ENCODE results near the gene PELI2.

Gene PELI2, protein sequence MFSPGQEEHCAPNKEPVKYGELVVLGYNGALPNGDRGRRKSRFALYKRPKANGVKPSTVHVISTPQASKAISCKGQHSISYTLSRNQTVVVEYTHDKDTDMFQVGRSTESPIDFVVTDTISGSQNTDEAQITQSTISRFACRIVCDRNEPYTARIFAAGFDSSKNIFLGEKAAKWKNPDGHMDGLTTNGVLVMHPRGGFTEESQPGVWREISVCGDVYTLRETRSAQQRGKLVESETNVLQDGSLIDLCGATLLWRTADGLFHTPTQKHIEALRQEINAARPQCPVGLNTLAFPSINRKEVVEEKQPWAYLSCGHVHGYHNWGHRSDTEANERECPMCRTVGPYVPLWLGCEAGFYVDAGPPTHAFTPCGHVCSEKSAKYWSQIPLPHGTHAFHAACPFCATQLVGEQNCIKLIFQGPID

DNA sequence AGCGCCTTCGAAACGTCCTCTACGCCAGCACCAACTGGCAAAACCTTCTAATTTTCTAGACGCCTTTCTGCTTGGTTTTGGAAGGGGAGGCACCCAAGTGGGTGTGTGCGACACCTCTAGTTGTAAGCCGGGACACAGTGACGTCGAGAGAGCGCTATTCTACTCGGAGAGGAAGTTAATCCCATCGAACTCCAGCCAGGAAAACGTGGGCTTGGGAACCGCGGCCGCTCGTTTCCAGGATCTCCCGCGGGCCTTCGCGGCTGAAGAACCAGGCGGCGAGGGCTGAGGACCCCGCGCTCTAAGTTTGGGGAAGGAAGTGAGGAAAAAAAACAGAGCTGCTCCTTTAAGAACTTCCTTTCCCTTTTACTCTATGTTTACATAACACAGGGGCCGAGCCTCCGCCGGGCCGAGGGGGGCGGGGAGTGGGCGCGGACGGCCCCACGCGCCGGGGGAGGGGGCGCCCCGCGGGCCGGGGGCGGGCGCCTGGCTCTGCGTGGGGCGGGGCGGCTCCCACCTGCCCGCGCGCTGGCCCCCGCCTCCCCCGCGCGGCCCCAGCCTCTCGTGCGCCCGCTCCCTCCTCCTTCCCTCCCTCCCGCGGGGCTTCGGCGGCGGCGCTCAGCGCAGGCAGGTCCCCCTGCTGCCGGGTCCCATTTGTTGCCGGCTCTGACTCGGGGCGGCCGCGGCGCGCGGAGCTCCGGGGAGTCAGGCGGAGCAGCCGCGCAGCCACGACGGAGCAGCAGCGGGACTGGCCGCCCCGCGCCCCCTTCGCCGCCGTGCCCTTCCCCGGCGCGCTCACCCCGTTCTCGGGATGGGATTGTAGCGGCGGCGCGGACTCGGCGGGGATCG, at the start of gene PELI2:
PELI2 (plus strand) TSS at position 647 of the 846 bp plus-strand sequence. CDS start 250 bp downstream, outside the sequence.
- DNase-seq = peak in 1 of 2 experiments; percentile 61

DNA sequence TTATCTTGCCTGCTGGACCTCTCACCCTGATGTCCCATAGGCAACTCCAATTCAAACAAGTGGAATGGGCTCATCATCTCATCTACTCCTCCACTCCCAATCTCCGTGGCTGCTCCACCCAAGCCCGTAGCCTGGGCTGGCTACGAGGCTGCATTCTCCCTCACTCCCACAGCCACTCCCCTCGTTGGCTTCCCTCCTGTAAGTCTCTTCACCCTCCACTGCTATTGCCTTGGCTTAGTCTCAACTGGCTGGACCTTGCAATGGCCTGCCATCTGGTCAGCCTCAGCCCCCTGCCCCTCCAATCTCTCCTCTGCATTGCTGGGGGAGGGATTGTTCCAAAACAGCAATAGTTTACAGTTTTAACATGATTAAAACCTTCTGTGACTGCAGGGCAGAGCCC, 44.4 kb upstream of the PELI2 start:
- no peak for DNase-seq

DNA sequence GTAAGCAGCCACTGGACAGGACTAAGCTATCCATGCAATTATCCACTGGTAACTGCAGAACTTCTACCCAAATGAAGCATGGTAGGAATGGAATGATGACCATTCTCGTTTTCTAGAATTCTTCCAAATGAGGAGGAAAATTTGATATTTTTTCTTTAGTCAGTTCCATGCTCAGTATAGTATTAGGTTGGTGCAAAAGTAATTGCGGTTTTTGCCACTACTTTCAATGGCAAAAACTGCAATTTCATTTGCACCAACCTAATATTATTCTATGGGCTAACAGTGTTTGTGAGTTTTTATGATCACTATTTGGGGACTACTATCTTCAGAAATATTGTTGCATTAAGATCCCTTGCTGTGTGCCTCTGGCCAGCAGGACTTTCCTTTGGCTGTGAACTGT, 42.9 kb upstream of the PELI2 start:
- no peak for DNase-seq

DNA sequence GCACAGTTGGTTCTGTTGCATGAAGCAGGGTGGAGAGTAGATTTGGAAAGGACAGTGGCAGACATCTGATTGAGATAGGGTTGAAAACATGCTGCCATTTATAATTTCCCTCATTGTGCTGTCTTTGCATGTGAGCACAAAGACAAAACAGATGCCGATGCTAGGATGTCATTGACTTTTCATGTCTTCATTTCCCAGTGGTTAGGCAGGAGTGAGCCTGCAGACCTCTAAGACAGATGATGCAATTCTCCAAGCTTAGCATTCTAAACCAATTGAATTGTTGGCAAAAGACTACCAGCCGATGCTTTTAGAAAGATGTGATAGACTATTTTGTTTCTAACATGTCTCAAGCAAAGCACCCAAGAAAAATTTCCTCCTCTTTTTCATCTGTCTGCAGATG, 37.1 kb upstream of the PELI2 start:
- DNase-seq = no peak

DNA sequence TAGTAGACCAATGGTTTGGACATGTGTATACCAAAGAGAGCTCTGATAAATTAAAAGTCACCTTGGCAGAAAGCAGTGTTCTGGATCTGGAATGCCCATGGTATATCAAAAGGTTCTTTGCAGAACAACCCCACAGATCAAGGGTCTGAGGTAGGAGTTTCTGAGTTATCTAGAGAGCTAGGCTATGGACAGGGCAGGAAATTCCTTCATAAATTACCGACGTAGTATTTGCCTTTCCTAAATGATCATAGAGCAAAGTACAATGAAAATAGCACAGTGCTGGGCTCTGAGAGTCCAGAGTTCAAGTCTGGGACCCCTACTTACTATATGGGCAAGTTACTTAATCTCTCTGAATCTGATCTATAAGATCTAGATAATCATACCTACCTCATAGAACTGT, 35.3 kb upstream of the PELI2 start:
- DNase-seq = no peak

DNA sequence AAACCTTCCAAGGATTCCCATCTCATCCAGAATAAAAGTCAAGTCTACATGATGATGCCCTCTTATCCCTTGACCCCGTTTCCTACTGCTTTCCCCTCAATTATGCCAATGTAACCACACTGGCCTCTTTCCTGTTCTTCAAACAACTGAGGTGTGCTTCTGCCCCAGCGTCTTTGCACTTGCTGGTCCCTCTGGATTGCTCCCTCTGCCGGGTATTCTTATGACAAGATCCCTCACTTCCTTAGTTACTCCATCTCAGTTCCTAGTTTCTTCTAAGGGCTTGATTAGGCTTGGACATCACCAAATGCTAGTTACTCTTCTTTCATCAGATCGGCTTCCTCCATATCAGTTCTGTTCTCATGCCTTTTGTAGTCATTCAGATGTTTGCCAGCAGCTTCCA, 32.7 kb upstream of the PELI2 start:
- DNase-seq = peak in 1 of 2 experiments; percentile 5

DNA sequence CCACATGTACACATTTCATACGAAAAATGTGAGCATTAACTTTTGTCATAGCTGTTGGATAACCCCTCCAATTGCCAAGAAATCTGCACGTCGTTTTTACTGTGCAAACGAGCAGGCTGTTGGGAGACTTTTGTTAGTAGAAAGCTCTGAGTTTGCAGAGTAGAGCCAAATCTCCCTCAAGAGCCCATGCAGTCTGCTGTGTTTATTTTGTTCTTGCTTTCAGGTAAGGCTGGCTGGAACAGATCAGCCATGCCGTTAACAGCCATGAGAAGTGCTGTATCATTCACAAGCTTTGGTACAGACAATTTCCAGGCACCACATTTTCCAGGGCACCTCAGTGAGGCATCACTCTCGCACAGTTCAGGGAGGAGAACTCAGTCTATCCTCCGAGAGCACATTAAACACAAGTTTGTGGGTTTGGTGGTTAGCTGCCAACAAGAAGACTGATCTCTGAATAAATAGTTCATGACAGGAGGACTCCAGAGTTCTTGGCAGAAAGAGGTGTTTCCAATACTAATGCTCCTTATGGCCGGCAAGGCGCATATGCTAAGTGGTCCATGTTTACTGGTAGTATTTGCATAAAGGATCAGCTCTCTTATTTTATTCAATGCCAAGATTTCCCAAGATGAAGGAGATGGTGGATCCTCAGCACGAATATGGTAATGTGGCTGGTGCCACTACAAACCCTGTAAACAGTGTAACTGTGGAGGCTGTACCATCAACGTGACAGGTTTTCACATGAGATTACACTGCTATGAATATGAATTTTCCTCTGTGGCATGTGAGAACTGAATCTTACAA, 30.3 kb upstream of the PELI2 start:
- no peak for DNase-seq

DNA sequence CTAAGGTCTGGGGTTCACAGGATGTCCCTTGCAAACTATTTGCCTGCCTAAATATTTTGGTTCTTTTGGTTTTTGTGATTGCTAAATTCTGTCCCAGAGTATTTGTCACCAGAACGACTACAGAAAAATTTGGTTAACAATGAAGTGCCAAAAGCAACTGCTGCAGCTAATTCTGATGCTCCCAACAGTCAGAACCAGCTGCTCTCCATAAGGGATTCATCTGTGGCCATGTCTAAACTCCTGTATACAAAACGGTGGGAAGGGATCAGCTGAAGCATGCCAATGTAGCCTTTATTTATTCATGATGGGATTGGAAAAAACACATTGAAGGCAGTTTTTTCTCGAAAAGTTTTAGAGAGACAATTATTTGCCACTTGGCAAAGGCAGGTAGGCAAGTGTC, 29.3 kb upstream of the PELI2 start:
- no peak for DNase-seq

DNA sequence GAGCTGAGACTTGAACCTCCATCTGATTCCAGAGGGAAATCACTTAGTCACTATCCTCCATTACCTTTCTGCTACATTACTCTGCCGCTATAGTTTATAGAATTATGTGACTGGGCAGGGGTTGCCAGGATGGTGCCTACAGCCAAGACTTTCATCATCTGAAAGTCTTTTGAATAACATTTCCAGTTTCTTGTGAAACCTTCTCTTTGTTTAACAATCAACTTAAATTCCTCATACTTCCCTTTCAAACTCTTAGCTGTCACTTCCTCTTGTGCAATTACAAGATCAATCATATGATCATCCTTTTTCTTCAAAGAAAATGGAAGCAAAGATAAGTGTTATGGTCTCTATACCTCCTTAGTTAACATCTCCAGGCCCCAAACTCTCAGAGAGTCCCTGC, 25.4 kb upstream of the PELI2 start:
- no peak for DNase-seq

DNA sequence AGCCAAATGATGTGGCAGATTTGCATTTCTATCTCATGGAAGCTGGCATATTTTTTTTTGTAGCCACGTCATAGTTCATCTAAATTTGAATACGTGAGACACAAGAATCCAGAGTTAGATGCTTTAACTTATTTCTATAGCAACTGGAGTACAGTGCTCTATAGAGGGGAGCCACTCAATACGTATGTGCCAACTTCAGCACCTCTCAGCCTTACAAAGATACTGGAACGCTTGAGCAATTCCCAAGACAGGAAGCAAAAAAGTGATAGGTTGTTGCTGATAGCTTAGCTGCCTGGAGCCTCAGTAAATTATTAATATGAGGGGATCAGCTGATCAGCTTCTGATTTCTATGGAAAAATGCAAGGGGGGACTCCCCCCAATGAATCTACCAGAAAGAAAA, 24.1 kb upstream of the PELI2 start:
- DNase-seq = no peak

DNA sequence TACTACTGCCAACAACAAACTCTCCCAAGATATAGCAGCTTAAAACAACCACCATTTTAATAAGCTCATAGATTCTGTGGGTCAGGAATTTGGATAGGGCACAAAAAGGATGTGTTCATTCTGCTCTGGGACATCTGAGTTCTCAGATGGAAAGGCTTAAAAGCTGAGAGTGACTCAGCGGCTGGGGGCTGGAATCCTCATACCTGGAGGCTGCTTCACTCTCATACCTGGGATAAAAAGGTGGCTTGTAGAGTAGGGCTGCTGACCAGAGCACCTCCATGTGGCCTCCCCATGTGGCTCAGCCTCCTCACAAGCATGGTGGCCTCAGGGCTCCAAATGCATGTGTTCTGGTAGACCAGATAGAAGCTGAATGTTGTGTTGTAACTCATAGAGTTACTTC, 20.2 kb upstream of the PELI2 start:
- DNase-seq = no peak

DNA sequence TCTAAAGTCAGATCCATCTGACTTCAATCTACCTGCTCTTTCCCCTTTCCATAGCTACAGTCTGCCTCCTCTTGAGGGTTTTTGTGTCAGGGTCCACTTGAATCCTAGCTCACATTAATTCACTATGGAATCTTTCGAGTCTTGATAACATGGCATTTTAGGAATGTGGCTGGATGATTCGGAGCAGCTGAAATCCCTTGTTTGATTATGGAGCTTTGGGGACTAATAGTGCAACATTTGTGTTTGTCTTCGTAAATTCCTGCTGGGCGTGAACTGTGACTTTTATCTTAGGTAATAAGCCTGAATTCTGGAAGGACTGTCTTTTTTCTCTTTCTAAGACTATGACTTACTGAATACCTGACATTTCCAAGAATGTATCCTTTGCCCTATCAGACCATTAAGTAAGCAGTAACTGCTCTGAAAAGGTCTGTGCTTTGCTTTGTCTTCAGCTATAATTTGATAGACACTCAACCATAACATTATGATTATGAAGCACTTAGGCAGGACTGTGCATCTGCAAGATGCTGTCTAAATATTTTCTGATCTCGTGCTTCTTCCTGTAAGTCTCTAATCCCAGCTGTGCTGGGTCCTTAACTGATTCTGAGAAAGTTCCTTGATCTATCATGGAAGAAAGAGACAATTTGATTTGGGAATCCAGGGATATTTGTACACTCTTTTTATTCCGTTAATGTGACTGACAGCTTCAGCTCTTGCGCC, 19.0 kb upstream of the PELI2 start:
- no peak for DNase-seq

DNA sequence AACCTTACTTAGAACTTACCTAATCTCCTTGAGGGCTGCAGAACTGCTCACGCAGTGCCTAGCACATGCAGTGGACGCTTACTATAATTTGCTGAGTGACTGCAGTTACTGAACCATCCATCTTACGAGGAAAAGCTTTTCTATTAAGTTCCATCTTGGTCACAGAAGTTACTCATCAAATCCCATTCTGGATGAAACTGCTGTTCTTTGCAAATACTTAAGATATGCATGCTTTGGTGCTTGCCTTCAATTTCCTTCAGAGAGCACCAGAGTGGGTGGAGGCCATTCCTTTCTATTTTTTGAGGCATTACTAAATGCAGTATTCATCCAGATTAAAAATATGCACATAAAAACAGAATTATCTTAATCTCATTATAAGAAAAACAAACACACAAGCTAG, 17.7 kb upstream of the PELI2 start:
- DNase-seq = no peak

DNA sequence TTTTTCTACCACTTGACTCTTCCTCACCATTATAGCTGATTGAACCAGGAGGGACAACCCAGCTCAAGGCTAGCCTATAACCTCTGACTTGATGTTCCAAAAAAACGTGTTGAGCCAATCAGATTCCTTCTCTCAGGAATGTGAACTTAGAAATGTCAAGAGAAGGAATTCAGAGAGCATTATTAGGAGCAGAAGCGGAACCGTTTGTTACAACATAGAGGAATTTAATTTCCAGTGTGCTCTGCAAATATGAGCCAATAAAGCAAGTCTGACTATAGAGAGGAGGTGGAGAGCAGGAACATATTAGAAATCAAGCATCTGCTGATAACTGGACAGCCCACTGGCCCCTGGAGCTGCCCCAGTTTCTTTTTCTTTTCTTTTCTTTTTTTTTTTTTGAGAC, 15.3 kb upstream of the PELI2 start:
- no peak for DNase-seq

DNA sequence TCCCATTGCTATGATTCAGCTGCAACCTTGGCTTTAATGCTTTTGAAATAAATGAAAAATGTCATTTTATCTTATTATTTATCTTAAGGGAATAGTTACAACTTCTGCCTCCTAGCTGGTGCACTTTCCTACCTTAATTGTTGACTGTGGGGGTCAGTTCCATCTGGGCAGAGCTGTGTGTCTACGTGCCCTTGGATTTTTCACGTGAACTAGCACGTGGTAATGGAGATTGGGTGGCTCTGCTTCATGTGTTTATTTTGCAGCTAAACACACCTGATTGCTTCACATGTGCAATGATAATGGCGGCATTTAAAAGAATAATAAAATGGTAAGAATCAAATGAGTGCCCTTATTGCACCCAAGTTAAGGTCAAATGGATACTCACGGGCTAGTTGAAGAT, 10.6 kb upstream of the PELI2 start:
- no peak for DNase-seq

DNA sequence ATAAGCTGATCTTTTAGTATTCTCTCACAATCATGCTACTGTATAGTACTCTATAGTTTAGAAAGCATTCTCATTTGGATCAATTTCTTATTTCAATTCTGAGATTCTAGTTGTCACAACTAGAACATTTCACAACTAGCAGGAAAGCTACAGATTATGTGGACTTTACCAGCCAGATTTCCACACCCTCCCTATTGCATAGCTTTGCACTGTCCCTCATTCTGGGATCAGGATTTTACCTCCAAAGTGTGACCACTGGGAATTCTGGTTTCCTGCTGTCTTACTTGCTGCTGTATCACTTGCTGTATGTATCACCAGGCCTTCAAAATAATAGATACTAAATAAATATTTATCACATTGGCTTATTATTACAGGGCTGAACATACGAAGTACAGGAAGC, 10.2 kb upstream of the PELI2 start:
- DNase-seq = no peak

DNA sequence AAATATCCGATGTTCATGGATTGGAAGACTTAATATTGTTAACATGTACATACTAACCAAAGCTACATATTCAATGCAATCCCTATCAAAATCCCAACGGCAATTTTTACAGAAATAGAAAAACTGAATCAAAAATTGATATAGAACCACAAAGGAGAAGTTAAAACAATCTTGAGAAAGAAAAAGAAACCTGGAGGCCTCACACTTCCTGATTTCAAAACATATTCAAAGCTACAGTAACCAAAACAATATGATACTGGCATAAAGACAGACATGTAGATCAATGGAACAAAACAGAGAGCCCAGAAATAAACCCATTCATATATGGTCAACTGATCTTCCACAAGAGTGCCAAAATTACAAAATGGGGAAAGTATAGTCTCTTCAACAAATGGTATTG, 5.4 kb upstream of the PELI2 start:
- DNase-seq = no peak

DNA sequence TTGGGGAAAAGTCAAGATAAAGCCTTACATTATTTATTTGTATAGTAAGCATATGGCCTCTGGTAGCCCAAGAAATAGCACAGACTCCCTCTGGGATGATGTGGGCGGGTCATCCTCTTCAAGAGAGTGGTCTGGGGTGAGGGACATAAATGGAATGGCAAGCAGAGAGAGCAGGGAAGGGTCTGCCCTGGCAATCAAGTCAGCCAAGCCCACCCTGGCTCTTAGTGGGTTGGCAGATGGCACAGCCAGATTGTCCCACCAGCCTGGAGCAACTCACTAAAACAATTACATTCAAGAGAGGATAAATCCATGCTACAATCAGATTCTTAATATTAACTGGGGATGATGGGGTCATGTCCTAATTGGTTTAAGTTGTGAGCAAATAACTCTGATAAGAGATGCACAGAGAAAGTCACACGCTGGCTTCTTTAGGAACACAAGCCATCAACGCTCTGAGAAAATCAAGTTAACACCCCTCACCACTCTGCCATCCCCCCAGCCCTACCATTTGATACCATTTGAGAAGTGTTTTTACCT, 2.8 kb upstream of the PELI2 start:
- DNase-seq = no peak

DNA sequence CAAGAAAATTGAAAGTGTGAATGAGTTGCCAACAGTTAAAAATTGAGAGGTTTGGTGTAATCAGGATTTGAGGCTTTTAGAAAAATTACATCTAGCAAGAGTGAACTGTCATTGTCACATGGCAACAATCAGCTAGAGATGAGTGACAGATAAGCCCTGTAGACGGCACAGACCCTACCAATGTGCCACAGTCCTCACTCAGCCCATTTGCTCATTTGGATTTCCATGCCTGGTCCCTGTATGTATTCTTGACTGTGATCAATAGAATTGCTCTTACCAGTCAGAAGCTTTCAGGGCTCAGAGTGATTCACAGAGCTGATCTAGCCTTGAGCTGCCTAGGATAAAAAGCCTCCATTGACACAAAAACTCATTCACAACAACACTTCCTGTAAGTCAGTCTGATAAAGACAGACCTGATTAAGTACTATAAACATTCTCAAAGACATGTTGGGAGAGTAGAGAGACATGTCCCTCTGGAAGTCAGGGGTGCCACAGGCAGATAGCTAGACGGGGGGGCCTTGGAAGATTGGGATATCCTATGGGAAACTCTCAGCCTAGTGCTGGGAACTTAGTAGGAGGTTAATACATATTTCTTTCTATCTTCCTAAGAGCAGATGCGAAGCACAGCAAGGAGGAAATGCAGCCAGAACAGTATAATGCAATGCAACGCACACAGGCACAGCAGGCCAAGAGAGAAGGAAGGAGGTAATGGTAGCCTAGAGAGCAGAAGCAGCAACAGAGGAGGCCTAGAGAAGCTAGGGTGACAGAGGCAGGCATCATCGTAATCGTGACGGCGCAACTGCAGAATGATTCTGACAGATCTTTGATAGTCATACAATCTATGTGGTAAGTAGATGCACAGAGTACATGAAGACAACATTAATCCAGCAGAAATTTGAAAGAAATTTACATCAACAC, 2.0 kb upstream of the PELI2 start:
- no peak for DNase-seq

DNA sequence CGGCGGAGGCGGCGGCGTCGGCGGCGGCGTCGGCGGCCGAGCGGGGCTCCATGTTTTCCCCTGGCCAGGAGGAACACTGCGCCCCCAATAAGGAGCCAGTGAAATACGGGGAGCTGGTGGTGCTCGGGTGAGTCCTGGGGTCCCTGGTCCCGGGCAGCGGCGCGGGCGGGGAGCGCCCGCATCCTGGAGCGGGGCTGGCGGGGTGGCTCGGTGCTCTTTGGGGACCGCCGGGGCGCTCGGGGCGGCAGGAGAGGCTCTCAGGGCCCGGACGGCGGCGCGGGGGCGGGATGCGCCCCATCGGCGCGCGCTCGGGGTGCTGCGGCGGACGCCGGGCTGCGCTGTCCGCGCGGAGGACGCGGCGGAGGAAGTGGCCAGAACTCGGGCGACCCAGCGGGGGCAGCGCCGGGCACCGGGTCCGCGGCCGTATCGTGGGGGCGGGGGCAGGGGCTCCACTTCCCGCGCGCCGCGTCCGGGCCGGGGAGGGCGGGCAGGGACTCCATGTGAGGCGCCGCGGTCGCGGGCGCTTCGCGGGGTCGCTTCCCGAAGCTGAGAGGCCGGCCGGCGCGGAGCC, 485 bp downstream of the PELI2 start:
- no peak for DNase-seq

Measured in SW 1271 (cell line).